Osteocyte (in vitro differentiated cells): ENCODE data around the gene LIF. TPM values are rescaled to one million over a fixed set of nuclear protein-coding genes. Genes with fewer than 3 reads are reported as not detected.
"Not testable (repeated sequence)": the region's sequence is repeated elsewhere in the genome, so short reads cannot be mapped to it uniquely, and the experiment has no call there.

ENCODE experiments used
- DNase-seq: peaks from one replicate; pipeline ENCODE4 v3.0.0; 2021; ENCODE audit warnings: mixed read lengths; ENCODE audit not compliant: unreplicated experiment; ENCODE audit errors: extremely low spot score
- H3K27ac Mint-ChIP-seq: one replicate; pipeline ENCODE4 v1.8.0; 2021; ENCODE audit warnings: mild to moderate bottlenecking, mixed read lengths; ENCODE audit not compliant: unreplicated experiment
- H3K27me3 Mint-ChIP-seq: one replicate; pipeline ENCODE4 v1.8.0; 2021; ENCODE audit warnings: mixed read lengths; ENCODE audit not compliant: unreplicated experiment
- H3K36me3 Mint-ChIP-seq: one replicate; pipeline ENCODE4 v1.8.0; 2021; ENCODE audit warnings: mixed read lengths; ENCODE audit not compliant: unreplicated experiment
- H3K4me1 Mint-ChIP-seq: one replicate; pipeline ENCODE4 v1.8.0; 2021; ENCODE audit warnings: mixed read lengths; ENCODE audit not compliant: unreplicated experiment
- H3K4me3 Mint-ChIP-seq: one replicate; pipeline ENCODE4 v1.8.0; 2021; ENCODE audit warnings: mild to moderate bottlenecking, moderate library complexity, mixed read lengths; ENCODE audit not compliant: unreplicated experiment
- H3K9me3 Mint-ChIP-seq: one replicate; pipeline ENCODE4 v1.8.0; 2021; ENCODE audit warnings: mixed read lengths; ENCODE audit not compliant: unreplicated experiment
- total RNA-seq: library from RNA; stranded (reverse); gene quantifications from 2 replicates; pipeline ENCODE4 v1.2.1, GENCODE V29; 2021
- TF ChIP-seq, protein P1 (sequence below): fragments of 200-600 bp; sonication (generic); IDR thresholded peaks from 2 replicates; pipeline ENCODE4 v1.5.0; 2021; ENCODE audit warnings: antibody characterized with exemption, mild to moderate bottlenecking, moderate library complexity

Gene LIF
- total RNA-seq, 1 donor from 2014 or later: 15.5 TPM

GRCh38 chr22:30204015-30204741, 42.4 kb downstream of the LIF start:
- Mint-ChIP-seq H3K4me3 (no peak overlapping the region), H3K27ac (peak overlapping the region; percentile 96), H3K4me1 (peaks cover 73% of the 10 kb centered on the region), H3K36me3 (no peaks in the 10 kb centered on the region), H3K27me3 (no peaks in the 10 kb centered on the region), H3K9me3 (peaks cover 4% of the 10 kb centered on the region)
- TF ChIP-seq, protein P1, sequence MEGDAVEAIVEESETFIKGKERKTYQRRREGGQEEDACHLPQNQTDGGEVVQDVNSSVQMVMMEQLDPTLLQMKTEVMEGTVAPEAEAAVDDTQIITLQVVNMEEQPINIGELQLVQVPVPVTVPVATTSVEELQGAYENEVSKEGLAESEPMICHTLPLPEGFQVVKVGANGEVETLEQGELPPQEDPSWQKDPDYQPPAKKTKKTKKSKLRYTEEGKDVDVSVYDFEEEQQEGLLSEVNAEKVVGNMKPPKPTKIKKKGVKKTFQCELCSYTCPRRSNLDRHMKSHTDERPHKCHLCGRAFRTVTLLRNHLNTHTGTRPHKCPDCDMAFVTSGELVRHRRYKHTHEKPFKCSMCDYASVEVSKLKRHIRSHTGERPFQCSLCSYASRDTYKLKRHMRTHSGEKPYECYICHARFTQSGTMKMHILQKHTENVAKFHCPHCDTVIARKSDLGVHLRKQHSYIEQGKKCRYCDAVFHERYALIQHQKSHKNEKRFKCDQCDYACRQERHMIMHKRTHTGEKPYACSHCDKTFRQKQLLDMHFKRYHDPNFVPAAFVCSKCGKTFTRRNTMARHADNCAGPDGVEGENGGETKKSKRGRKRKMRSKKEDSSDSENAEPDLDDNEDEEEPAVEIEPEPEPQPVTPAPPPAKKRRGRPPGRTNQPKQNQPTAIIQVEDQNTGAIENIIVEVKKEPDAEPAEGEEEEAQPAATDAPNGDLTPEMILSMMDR: no peak
- no peak for DNase-seq

GRCh38 chr22:30202531-30203006, 44.0 kb downstream of the LIF start:
- TF ChIP-seq, protein P1: no peak
- H3K27ac Mint-ChIP-seq: peak overlapping the region; percentile 97
- H3K4me1 Mint-ChIP-seq: peaks cover 68% of the 10 kb centered on the region
- H3K9me3 Mint-ChIP-seq: peaks cover 4% of the 10 kb centered on the region
- no peak overlapping the region for H3K4me3 Mint-ChIP-seq
- no peaks in the 10 kb centered on the region for H3K36me3 Mint-ChIP-seq
- no peak for DNase-seq
- no peaks in the 10 kb centered on the region for H3K27me3 Mint-ChIP-seq

- Mint-ChIP-seq H3K9me3 (peaks cover 4% of the 10 kb centered on the region), H3K4me1 (peaks cover 68% of the 10 kb centered on the region), H3K36me3 (no peaks in the 10 kb centered on the region), H3K27ac (peak overlapping the region; percentile 97), H3K4me3 (no peak overlapping the region), H3K27me3 (no peaks in the 10 kb centered on the region)
- TF ChIP-seq, protein P1: no peak
- no peak for DNase-seq
Measured at GRCh38 chr22:30201945-30202344, 44.6 kb downstream of the LIF start.

GRCh38 chr22:30200905-30201304, 45.7 kb downstream of the LIF start:
- H3K27ac Mint-ChIP-seq, DNase-seq, H3K9me3 Mint-ChIP-seq, H3K4me3 Mint-ChIP-seq, H3K36me3 Mint-ChIP-seq, H3K27me3 Mint-ChIP-seq: not testable (repeated sequence)
- peaks cover 68% of the 10 kb centered on the region for H3K4me1 Mint-ChIP-seq

GRCh38 chr22:30198921-30199320, 47.6 kb downstream of the LIF start:
- TF ChIP-seq, protein P1: no peak
- Mint-ChIP-seq H3K9me3 (peaks cover 4% of the 10 kb centered on the region), H3K4me3 (no peak overlapping the region), H3K4me1 (peaks cover 63% of the 10 kb centered on the region), H3K27me3 (no peaks in the 10 kb centered on the region), H3K27ac (no peak overlapping the region), H3K36me3 (peaks cover 2% of the 10 kb centered on the region)
- DNase-seq: no peak
